Astrocyte (in vitro differentiated cells and primary cell): ENCODE results near the gene C6orf141. TPM values are rescaled to one million over a fixed set of nuclear protein-coding genes. Genes with fewer than 3 reads are reported as not detected.

Experiments
- DNase-seq: peaks from one replicate; pipeline ENCODE4 v3.0.0-alpha.2; 2010; ENCODE audit warnings: low read depth
- FAIRE-seq: peaks from 2 replicates; lab custom pipeline; 2011; peaks lifted over from hg19 to GRCh38; lab: Jason Lieb, UNC
- H2AFZ ChIP-seq: 2 replicates; pipeline ENCODE4 v1.6.0; 2012; ENCODE audit warnings: low read depth, low read length, inconsistent platforms
- H3K27ac ChIP-seq: 2 replicates; pipeline ENCODE4 v1.5.1; 2011; ENCODE audit warnings: low read depth, low read length, inconsistent platforms
- H3K27me3 ChIP-seq: 2 replicates; pipeline ENCODE4 v1.6.0; 2011; ENCODE audit warnings: low read length, inconsistent platforms; ENCODE audit not compliant: insufficient read depth
- H3K36me3 ChIP-seq: 2 replicates; pipeline ENCODE4 v1.5.1; 2011; ENCODE audit warnings: low read length, inconsistent platforms; ENCODE audit not compliant: insufficient read depth
- H3K4me1 ChIP-seq: 2 replicates; pipeline ENCODE4 v1.5.1; 2011; ENCODE audit warnings: low read length, inconsistent platforms; ENCODE audit not compliant: insufficient read depth
- H3K4me2 ChIP-seq: 2 replicates; pipeline ENCODE4 v1.6.0; 2012; ENCODE audit warnings: low read length, inconsistent platforms
- H3K4me3 ChIP-seq: 2 replicates; pipeline ENCODE4 v1.5.1; 2011; ENCODE audit warnings: low read depth, mild to moderate bottlenecking, low read length, inconsistent platforms; ENCODE audit not compliant: insufficient read depth
- H3K79me2 ChIP-seq: 2 replicates; pipeline ENCODE4 v1.6.0; 2012; ENCODE audit warnings: mild to moderate bottlenecking, low read length, inconsistent platforms; ENCODE audit not compliant: insufficient read depth
- H3K9ac ChIP-seq: 2 replicates; pipeline ENCODE4 v1.6.0; 2012; ENCODE audit warnings: mild to moderate bottlenecking, low read length, inconsistent platforms
- H3K9me3 ChIP-seq: 2 replicates; pipeline ENCODE4 v1.5.1; 2012; ENCODE audit warnings: low read depth, mild to moderate bottlenecking, low read length, inconsistent platforms; ENCODE audit not compliant: insufficient read depth
- H4K20me1 ChIP-seq: 2 replicates; pipeline ENCODE4 v1.6.0; 2012; ENCODE audit warnings: low read length, inconsistent platforms; ENCODE audit not compliant: insufficient read depth
- H3K27ac Mint-ChIP-seq: one replicate; pipeline ENCODE4 v1.8.0; 2021; ENCODE audit warnings: mild to moderate bottlenecking, mixed read lengths; ENCODE audit not compliant: unreplicated experiment
- H3K27me3 Mint-ChIP-seq: one replicate; pipeline ENCODE4 v1.8.0; 2021; ENCODE audit warnings: low read depth, mixed read lengths; ENCODE audit not compliant: unreplicated experiment
- H3K36me3 Mint-ChIP-seq: one replicate; pipeline ENCODE4 v1.8.0; 2021; ENCODE audit warnings: low read depth, mixed read lengths; ENCODE audit not compliant: unreplicated experiment
- H3K4me1 Mint-ChIP-seq: one replicate; pipeline ENCODE4 v1.8.0; 2021; ENCODE audit warnings: low read depth, mixed read lengths; ENCODE audit not compliant: unreplicated experiment
- H3K4me3 Mint-ChIP-seq: one replicate; pipeline ENCODE4 v1.8.0; 2021; ENCODE audit warnings: mild to moderate bottlenecking, moderate library complexity, mixed read lengths; ENCODE audit not compliant: unreplicated experiment
- H3K9me3 Mint-ChIP-seq: one replicate; pipeline ENCODE4 v1.8.0; 2021; ENCODE audit warnings: mild to moderate bottlenecking, mixed read lengths; ENCODE audit not compliant: unreplicated experiment
- CTCF ChIP-seq: IDR thresholded peaks from 2 replicates; pipeline ENCODE4 v1.5.1; 2011; ENCODE audit warnings: low read depth, mild to moderate bottlenecking, inconsistent platforms, low read length, moderate library complexity; ENCODE audit not compliant: insufficient read depth
- EZH2 ChIP-seq: IDR thresholded peaks from 2 replicates; pipeline ENCODE4 v1.6.1; 2012; ENCODE audit warnings: mild to moderate bottlenecking, low read length, inconsistent platforms; ENCODE audit not compliant: insufficient read depth
- total RNA-seq: library from RNA; stranded (reverse); gene quantifications from 2 replicates; pipeline ENCODE4 v1.2.1, GENCODE V29; 2021

The C6orf141 gene
- total RNA-seq, 1 donor from 2014 or later, result 4.6 TPM

GRCh38 chr6:49570474-49571079 is 20.1 kb downstream of the C6orf141 start:
- H3K27ac Mint-ChIP-seq, result no peak overlapping the region
- TF ChIP-seq EZH2 (no peak), CTCF (peak; percentile 9)
- no peak overlapping the region for H3K4me3 Mint-ChIP-seq
- H3K36me3 Mint-ChIP-seq, result no peaks in the 10 kb centered on the region
- H3K9ac ChIP-seq, result no peak overlapping the region
- H3K27me3 Mint-ChIP-seq, result no peaks in the 10 kb centered on the region
- no peak overlapping the region for H3K27ac ChIP-seq
- H4K20me1 ChIP-seq, result no peaks in the 10 kb centered on the region
- no peaks in the 10 kb centered on the region for H3K9me3 Mint-ChIP-seq
- H3K79me2 ChIP-seq, result no peaks in the 10 kb centered on the region
- no peak overlapping the region for H3K4me3 ChIP-seq
- H3K9me3 ChIP-seq, result no peaks in the 10 kb centered on the region
- H2AFZ ChIP-seq, result no peak overlapping the region
- peak; percentile 18 for DNase-seq
- H3K4me1 Mint-ChIP-seq, result peaks cover 5% of the 10 kb centered on the region
- H3K4me1 ChIP-seq, result peaks cover 7% of the 10 kb centered on the region
- no peaks in the 10 kb centered on the region for H3K36me3 ChIP-seq
- no peak overlapping the region for H3K4me2 ChIP-seq
- H3K27me3 ChIP-seq, result no peaks in the 10 kb centered on the region
- FAIRE-seq, result no peak

- H3K27me3 Mint-ChIP-seq, result no peaks in the 10 kb centered on the region
- Histone ChIP-seq H3K36me3 (no peaks in the 10 kb centered on the region), H4K20me1 (no peaks in the 10 kb centered on the region), H3K9me3 (no peaks in the 10 kb centered on the region), H3K27me3 (no peaks in the 10 kb centered on the region), H3K79me2 (no peaks in the 10 kb centered on the region), H2AFZ (no peak overlapping the region), H3K4me3 (no peak overlapping the region), H3K9ac (no peak overlapping the region), H3K4me2 (no peak overlapping the region), H3K4me1 (no peaks in the 10 kb centered on the region), H3K27ac (no peak overlapping the region)
- no peak for DNase-seq
- no peaks in the 10 kb centered on the region for H3K4me1 Mint-ChIP-seq
- H3K9me3 Mint-ChIP-seq, result no peaks in the 10 kb centered on the region
- H3K4me3 Mint-ChIP-seq, result no peak overlapping the region
- no peak for FAIRE-seq
- H3K27ac Mint-ChIP-seq, result no peak overlapping the region
- TF ChIP-seq EZH2 (no peak), CTCF (no peak)
- no peaks in the 10 kb centered on the region for H3K36me3 Mint-ChIP-seq
Measured at GRCh38 chr6:49576618-49577017, 26.1 kb downstream of the C6orf141 start.

GRCh38 chr6:49579649-49580048 is 29.2 kb downstream of the C6orf141 start:
- DNase-seq (no peak), FAIRE-seq (no peak)
- Mint-ChIP-seq H3K4me1 (peaks cover 7% of the 10 kb centered on the region), H3K9me3 (no peaks in the 10 kb centered on the region), H3K27ac (no peak overlapping the region), H3K27me3 (no peaks in the 10 kb centered on the region), H3K4me3 (no peak overlapping the region), H3K36me3 (no peaks in the 10 kb centered on the region)
- Histone ChIP-seq H3K79me2 (no peaks in the 10 kb centered on the region), H3K9ac (no peak overlapping the region), H3K4me1 (no peaks in the 10 kb centered on the region), H3K4me2 (no peak overlapping the region), H3K27me3 (no peaks in the 10 kb centered on the region), H2AFZ (no peak overlapping the region), H3K36me3 (no peaks in the 10 kb centered on the region), H3K9me3 (no peaks in the 10 kb centered on the region), H4K20me1 (no peaks in the 10 kb centered on the region), H3K27ac (no peak overlapping the region), H3K4me3 (no peak overlapping the region)
- no peak for TF ChIP-seq CTCF
- no peak for TF ChIP-seq EZH2
